GM19395 (cell line): ENCODE results near the gene EYA2.
"Not testable (repeated sequence)": the region's sequence is repeated elsewhere in the genome, so short reads cannot be mapped to it uniquely, and the experiment has no call there.

Experiments used
- ATAC-seq: cut with Tn5 transposase; IDR thresholded peaks from one replicate; pipeline ENCODE4 v1.9.1; 2021; ENCODE audit warnings: mild to moderate bottlenecking, moderate library complexity; ENCODE audit not compliant: unreplicated experiment

EYA2 gene

DNA sequence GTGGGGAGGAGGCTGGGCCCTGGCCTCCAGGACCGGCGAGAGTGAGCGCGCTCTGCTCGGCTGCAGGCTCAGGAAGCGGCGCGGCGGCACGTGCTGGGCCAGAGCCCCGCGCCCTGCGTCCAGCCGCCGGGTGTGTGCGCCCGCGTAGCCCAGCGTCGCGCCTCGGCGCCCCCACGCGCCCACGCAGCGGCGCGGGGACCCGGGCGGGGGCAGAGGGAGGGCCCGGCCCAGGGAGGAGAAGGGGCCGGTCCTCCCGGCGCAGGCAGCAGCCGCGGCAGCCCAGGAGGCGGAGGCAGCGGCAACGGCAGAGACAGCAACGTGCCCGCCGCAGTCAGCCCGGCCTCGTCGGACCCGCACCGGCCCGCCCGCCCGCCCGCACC is at the start of gene EYA2:
Gene EYA2 (plus strand): TSS at position 265 of the 380 bp plus-strand sequence. CDS start 95,168 bp downstream, outside the sequence.
- no peak for ATAC-seq

DNA sequence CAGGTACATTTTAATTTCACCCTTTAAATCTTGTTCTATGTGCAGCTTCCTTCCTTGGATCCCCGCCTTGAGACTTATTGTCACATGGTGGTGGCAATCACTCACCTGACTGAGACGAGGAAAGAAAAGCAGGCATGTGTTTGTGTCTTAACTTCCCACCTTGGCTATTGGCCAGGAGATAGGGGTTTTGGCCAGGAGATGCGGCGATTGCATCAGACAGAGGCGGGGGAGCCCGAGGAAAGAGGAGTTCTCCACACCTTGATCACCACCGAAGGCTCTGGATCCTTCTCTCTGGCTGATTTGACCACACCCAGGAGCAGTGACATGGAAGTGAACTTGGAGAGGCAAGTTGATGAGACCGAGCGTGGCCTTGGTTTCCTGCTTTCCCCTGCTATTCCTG is 49.7 kb upstream of the EYA2 start:
- no peak for ATAC-seq

GRCh38 chr20:46849269-46849668 is 45.4 kb upstream of the EYA2 start:
- no peak for ATAC-seq

- ATAC-seq = no peak
Observed at GRCh38 chr20:46849751-46850150, 44.9 kb upstream of the EYA2 start.

GRCh38 chr20:46850416-46850815 is 44.2 kb upstream of the EYA2 start:
- ATAC-seq = no peak

- no peak for ATAC-seq
Observed at GRCh38 chr20:46850896-46851295, 43.7 kb upstream of the EYA2 start.

DNA sequence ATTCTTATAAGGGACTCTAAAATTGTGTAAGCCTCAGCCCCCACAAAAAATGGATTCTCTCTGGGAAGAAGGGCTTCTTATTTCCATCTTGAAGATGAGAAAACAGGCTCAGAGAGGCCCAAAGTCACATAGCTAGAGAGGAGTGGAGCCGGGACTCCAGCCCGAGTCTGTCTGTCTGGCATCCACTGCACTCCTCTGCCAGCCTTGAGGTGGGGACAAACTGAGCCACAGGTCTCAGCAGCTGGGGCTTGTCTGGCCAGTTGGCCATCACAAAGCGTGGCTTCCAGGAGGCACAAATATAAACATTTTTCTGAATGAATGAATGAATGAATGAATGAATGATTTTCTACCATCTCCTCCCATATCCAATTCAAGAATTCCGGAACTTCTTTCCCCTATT is 42.9 kb upstream of the EYA2 start:
- ATAC-seq = no peak

- ATAC-seq = no peak
Observed at GRCh38 chr20:46852313-46852712, 42.3 kb upstream of the EYA2 start.

GRCh38 chr20:46853926-46854325 is 40.7 kb upstream of the EYA2 start:
- no peak for ATAC-seq

DNA sequence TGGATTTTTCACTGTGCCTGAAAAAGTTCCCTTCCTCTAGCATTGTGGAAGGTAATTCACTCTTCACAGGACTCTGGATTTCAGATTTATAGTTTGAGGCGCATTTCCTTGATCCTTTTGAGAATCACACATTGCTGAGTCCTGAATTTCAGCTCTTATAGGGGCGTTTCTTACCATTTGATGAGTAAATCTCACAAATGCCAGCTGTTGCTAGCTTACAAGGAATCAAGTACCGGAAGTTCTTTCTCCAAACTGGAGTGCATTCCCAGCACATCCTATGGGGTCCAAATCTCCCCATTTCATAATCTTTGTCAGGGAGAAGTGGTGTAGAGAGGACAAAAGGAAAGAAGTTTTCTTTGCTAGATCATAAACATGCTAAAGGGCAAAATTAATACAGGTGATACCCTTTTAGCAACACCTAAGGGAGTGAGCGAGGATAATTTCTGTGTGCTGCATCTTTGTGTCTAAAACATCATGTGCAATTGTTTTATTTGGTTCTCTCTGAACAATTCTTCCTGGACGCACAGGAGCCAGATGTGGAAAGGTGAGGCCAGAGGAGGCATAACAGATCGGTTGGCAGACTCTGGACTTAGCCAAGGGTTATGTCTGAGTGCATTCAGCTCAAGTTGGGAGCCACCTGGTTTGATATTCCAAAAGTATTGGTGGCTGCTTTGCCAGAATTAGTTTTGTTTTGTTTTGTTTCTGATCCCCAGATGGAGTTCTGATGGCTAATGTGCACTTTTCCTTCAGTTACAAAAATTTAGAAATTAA is 37.4 kb upstream of the EYA2 start:
- ATAC-seq = no peak

- no peak for ATAC-seq
Observed at GRCh38 chr20:46865824-46866223, 28.8 kb upstream of the EYA2 start.

DNA sequence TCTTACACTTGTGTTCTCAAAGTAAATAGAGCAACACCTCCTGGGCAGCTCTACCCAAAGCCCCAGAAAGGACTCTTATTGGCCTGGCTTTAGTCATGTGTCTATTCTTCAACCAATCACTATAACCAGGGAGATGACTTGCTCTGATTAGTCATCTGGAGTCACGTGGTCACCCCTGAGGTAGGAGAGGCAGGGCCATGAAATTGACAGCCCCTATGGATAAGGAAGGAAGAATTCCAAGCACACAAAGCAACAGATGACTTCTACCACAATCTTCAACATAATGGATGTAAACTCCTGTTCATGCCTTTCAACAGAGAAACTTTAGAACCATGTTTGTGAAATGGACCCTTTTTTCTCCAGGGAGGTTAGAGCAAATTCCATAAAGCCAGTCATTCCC is 24.6 kb upstream of the EYA2 start:
- no peak for ATAC-seq

- ATAC-seq = no peak
Observed at GRCh38 chr20:46872328-46873211, 22.1 kb upstream of the EYA2 start.

- no peak for ATAC-seq
Observed at GRCh38 chr20:46875059-46875458, 19.6 kb upstream of the EYA2 start.

DNA sequence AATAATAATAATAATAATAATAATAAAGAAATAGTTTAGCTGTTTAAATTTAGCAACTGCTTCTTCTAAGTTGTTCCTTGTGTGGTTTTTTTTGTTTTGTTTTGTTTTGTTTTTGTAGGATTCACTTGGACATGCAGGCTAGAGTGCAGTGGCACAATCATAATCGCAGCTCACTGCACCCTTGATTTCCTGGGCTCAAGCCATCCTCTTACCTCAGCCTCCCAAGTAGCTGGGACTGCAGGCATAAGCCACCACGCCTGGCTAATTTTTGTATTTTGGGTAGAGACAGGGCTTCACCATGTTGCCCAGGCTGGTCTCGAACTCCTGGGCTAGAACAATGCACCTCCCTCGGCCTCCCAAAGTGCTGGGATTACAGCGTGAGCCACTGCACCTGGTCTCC is 15.3 kb upstream of the EYA2 start:
- ATAC-seq = no peak

DNA sequence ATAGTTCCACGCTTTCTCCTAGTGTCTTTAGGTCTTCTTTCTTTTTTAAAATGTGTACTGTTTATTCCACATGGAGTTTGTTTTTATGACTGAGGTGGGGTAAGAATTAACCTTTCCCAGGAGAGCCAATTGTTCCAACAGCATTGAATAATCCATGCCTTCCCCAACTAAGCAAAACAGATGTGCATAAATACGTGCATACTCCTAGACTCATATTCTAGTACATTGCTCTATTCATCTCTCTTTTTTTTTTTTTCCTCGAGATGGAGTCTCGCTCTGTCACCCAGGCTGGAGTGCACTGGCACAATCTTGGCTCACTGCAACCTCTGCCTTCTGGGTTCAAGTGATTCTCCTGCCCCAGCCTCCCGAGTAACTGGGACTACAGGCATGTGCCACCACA is 14.7 kb upstream of the EYA2 start:
- not testable (repeated sequence) for ATAC-seq

GRCh38 chr20:46883892-46884291 is 10.8 kb upstream of the EYA2 start:
- no peak for ATAC-seq

- ATAC-seq = no peak
Observed at GRCh38 chr20:46890682-46891081, 4.0 kb upstream of the EYA2 start.

- ATAC-seq = no peak
Observed at GRCh38 chr20:46893051-46893450, 1.6 kb upstream of the EYA2 start.

GRCh38 chr20:46893877-46894578 is 615 bp upstream of the EYA2 start:
- no peak for ATAC-seq
